ENCODE measurements around the gene SH3GL3.

Gene SH3GL3

DNA sequence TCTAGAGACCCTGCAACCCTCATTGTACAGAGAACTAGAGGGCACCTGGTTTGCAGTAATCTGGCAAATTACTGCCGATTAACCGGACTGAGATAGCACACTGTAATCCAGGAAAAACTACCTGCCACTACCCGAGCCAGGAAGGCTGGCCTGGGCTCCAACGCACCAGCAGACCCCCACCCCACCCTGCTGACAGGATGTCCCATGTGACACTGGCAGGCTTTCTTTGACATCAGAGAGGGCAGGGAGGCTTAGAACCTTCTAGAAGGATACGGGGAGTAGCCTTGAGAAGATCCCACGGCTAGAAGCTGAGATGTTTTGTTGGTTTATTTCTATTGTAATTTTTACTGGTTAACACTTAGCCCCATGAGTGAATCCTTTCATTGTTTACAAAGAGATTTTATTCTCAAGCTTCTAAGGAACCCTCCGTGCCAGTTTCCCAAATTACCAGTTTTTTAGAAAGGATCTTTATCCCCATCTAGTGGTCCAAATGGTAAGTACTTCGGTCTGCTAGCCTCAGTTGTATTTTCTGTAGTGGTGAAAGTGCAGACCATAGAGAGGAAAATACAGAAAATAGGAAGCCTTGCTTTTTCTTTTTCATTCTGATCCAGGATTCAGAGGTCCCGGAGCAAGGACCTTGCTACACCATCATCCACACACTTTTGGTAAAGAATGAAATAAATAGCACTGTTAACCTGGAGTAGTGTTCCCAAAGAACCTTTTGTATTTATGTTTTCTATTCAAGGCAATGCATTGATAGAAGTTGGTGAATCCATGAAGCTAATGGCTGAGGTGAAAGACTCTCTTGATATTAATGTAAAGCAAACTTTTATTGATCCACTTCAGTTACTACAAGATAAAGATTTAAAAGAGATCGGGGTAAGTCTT is 124.9 kb downstream of the SH3GL3 start:
- peak in 1 of 2 experiments; percentile 31 for DNase-seq

DNA sequence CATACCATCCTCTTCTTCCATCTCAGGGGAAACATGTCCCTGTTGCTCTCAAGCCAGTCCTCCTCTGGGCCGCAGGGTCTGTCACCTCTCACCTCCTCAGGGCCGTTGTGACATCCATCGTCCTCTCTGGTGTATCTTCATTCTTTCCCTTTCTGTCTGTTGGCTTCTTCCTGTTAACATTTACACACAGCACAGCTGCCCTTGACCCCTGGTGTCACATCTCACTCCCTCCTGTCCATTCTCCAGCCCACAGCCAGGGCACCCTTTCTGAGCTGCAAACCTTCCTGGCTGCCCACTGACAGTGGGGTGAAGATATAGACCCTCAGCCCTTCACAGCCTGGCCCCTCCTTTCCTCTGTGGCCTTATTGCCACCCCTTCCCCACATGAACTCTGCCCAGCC is 127.2 kb downstream of the SH3GL3 start:
- no peak for DNase-seq

DNA sequence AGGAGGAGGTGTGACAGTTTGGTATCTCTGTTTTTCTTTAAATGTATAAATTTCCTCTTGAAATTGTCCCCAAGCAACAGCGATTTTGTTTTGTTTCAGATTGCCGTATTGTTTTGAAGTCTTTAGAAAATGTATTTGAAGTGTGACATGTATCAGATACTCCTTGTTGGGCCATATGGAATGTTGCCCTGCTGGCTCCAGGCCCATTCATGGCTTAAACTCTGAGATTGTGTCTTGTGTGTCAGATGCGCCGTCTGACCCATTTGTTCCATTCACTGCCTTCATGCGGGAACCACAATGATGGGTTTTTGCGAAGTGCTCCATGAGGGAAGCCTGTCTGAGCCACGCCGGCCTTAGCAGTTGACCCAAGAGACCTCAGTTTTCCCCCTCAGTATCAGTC is 131.6 kb downstream of the SH3GL3 start:
- DNase-seq, result peak in 1 of 2 experiments; percentile 13

DNA sequence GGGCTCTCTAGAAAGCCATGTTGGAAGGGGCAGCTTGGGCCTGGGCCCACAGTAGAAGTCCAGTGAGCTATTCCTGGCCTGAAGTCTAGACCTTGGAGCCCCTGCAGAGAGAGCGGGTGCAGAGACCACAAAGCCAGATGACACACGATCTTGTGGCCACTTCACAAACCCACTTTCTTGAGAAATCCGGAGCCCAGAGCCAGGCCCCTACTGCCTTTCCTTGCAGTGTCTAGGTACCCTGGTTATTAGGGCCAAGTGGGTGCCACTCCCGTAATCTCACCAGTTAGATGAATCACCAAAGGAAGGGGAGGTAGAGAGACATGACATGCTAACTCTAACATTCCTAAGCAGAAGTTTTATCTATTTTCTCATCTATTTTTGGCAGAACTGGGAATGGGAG is 134.2 kb downstream of the SH3GL3 start:
- no peak for DNase-seq

DNA sequence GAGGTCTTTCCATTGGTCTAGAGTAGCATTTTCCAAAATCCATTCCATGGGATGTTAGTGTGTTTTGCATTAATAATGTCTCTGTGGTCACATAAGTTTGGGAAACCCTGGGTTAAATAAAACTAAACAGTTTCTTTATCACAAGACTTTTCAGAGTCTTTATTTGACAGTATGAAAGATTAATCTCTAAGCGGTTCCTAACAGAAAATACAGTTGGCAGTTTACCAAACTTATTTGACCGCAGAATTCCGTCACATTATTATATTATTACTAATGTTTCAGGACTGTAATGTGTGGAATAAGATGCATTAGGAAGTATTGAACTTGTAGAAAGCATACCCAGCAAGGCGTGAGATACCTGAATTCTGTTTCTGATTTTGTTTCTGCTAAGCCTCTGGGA is 135.2 kb downstream of the SH3GL3 start:
- no peak for DNase-seq

DNA sequence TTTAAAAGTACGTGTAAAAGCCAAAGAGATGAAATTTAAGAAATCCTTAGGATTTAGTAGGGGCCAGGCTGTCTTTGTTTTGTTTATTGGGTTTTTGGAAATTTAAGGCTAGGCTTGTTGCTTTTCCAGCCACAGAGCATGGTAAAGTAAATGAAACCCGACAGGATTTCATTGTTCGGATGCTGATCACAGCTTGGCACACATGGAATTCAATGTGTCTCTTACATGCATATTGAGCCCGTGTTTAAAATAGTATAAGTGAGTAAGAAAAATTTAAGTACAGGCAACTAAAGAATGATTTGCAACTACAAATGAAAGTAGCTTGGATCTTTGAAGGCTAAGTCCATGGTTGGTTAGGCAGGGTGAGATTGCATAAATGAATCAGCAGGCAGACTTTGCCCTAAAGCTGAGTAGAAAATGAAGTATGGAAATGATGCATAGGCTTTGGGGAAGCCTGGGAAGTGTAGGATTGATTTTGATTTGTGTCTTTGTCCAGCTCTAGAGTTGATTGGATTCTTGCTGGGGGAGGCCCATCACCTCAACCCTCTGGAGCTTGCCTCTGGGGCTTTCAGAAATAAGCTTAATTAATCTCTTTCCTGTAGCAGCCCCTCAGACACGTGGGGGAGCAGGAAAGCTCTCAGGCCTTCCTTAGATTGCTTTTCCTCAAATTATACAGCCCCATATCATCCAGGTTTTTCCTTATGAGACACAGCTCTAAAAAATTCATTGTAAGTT is 138.6 kb downstream of the SH3GL3 start:
- DNase-seq, result no peak

DNA sequence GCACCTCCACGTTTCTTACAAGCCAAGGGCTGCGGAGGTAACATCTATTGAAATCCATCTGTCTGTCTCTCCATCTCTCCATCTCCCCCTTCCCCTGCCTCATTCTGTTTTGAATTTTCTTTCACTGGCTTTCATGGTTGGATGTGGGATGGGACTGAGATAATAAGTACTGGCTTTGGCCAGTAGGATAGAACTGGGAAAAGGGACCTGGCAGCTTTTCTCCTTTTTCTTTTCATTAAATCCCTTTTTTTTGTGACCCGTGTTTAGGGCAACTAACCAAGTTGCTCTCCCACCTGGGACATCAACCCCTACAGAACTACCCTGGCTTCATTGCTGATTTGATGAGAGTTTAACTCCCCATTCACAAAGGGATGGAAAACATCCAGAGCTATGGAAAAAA is 139.9 kb downstream of the SH3GL3 start:
- DNase-seq, result no peak

DNA sequence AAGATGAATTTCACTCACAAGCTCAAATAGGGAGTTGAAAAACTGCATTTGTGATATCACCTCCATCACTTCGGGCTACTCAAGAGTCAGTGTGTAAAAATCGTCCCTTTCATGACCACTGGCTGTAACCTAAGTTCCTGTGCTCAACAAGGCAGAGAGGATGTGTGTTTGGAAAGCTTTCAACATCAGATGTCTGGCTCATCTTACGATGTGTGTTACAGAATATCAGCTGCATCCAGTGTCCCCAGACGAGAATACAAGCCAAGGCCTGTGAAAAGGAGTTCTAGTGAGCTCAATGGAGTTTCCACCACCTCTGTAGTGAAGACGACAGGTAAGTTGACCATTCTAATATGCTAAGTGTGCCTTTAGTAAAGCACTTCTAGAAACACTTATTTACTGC is 141.3 kb downstream of the SH3GL3 start:
- DNase-seq, result no peak

DNA sequence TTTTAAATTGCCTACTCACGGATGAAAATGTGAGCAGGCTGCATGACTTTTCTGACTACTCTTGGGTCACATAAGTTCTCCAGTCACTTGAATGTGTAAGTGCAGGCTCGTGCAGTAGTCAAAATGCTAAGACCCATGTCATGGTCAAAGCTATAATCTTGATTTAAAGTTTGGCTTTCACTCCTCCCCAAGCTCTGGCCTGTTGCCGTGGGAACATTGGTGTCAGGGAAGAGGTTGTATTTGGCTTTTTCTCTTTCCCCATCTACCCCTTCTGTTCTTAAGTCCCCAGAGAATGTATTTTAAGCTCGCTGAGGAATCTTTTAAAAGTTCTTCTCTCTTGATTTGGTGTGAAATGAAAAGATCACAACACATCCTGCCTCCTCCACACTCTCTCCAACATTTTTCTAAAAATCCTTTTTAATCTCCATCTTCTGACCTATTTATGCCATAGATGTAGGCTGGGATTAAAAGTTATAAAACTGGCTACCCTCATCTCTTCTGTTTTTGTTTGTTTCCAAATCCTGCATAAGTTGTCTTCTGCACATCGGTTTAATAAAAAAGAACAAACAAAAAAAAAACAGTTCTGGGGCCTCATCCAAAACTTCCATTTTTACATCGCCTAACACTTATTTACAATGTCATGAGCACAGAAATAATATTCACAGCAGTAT is 145.4 kb downstream of the SH3GL3 start:
- no peak for DNase-seq

DNA sequence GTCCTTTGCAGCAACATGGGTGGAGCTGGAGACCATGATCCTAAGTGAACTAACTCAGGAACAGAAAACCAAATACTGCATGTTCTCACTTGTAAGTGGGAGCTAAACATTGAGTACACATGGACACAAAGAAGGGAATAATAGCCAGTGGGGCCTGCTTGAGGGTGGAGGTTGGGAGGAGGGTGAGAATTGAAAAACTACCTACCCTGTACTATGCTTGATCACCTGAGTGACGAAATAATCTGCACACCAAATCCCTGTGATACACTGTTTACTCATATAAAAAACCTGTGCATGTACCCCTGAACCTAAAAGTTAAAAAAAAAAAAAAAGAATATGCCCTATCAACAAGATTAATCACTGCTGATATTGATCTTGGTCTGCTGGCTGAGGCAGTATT is 148.1 kb downstream of the SH3GL3 start:
- no peak for DNase-seq

DNA sequence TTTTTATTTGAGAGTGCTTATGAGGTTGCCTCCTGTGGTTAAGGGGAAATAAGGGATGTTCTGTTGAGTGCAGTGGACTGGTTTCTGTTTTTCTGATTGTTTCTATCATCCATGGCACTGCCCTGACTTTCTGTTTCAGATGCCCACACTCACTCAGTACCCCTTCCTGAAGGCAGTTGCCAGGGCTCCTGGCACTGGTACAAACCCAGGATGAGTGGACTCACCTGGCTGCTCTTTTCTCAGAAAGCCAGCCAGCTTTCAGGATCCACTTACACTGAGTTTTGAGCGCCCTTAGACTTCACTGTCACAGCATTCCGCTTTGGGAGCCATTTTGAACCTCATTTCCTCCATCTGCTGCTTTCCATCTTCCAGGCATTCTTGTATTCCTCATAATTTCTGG is 150.9 kb downstream of the SH3GL3 start:
- no peak for DNase-seq

DNA sequence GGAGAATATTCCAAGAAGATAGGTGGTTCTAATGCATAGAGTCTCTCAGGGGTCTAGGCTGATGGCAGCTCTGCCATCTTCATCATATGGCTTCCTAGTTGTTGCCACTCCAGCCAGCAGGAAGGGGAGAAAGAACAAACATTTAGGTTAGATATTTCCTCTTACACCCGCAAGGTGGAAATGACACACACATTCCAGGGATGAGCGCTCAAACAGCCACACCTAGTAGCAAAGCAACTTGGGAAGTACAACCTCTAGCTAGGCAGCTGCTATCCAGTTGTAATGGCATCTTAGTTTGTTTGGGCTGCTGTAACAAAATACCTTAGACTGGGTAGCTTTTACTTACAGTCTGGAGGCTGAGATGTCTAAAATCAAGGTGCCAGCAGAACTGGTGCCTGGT is 154.9 kb downstream of the SH3GL3 start:
- no peak for DNase-seq

DNA sequence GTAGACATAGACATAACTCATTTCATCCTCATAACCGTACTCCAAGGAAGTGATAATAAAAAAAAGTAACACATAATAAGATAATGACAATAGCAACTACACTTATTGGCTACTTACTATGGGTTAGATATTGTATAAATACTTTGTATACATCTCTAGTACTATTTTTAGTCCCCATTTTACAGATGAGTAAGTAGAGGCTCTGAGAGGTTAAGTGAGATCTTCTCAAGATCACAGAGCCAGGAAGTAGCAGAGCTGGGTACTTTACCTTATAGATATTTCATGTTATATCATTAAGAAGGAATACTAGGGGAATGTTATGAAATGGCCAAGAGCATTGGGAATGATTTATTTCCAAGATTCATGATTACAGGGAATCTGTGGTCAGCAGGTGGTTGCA is 157.4 kb downstream of the SH3GL3 start:
- no peak for DNase-seq

DNA sequence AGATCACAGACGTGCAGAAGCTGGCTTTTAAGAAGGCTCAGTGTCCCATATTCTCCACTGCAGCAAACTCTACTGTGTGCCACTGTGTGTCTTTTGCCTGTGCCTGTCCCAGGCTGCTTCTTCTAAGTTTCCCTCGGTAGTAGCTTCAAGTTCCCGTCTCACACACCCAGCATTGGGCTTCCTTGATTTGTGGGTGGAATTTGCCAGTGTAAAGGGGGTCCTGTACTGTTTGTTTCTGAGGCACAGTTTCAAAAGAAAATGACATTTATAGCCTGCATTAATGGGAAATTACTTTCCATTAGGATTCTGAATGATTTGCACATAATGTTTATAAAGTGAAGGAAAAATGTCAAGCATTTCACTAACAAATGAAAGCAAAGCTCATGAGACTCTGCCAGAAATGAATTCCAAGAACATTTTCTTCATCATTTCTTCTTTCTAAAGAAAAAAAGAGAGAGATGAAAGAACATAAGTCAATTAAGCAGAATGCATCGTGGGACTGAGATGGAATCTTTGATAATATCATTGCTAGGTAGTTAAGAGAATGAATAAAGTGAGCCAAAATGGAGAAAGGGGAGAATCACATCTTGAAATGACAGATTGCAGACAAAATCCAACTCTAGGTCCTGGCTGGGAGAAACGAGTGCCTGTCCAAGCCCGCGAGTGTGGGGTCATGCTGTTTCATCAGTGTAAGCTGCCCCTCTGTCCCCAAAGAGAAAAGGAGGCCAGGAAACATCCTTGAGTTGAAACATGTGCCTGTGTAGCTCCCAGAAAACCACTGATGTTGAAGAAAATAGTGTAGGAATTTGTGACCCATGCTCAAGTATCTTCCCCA is 158.2 kb downstream of the SH3GL3 start:
- DNase-seq, result no peak

DNA sequence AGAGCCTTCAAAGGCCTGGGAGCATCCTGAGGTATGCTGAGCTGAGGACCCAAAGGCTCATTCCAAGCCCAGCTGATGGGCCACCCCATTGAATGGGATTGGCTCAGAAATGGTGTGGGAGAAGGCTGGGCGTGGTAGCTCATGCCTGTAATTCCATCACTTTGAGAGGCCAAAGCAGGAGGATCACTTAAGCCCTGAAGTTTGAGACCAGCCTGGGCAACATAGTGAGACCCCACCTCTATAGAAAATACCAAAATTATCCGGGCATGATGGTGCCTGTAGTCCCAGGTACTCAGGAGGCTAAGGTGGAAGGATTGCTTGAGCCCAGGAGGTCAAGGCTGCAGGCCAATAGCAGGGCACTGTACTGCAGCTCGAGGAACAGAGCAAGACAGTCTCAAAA is 163.0 kb downstream of the SH3GL3 start:
- DNase-seq, result no peak

DNA sequence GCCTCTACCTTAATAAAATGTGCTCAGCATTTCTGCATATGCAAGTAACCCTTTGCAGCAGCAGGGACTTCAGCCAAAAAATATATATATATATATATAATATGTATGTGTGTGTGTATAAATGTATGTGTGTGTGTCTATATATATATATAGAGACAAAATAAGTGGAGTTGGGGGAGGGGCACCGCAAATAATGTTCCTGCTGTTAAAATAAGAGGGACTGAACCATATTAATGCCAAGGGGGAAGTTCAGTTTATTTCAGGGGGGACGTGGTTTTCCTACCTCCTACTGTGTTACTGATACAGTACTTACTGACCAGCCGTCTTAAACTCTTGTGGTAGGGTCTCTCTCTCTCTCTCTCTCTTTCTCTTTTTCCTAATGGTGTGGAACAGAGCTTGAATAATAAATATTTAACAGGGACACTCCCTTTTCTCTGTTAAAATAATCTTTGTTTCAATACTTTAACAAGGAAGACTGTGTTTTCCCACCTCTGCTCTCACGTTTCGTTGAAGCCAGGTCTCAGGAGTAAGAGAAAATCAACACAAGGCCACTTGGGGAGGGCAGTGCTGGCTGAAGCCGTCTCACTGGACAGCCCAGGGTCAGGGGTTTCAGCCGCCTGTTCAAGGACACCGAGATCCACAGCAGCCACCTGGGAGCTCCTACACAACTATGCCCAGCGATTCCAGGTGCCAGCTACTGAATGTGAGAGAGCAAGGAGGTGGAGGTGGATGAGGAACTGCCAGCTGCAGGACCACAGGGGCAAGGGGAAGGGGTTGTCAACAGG is 164.0 kb downstream of the SH3GL3 start:
- DNase-seq, result no peak

DNA sequence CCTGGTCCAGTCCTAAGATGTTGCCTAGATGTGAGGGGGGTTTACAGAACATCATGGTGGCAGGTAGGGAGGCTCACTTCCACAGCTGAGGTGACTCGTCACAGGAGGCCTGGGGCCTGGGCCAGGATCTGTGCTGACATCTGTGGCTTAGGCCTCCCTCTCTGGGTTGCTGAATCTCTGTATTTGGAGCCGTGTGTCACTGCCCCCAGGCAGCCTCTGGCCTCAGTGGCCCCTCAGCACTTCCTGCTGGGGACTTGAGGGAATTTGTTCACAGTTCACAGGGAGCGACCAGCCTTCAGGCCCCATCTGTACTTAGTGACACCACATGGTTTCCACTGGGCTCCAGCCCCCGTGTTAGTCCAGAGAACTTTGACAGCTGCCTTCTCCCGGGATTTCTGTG is 165.1 kb downstream of the SH3GL3 start:
- DNase-seq, result no peak

DNA sequence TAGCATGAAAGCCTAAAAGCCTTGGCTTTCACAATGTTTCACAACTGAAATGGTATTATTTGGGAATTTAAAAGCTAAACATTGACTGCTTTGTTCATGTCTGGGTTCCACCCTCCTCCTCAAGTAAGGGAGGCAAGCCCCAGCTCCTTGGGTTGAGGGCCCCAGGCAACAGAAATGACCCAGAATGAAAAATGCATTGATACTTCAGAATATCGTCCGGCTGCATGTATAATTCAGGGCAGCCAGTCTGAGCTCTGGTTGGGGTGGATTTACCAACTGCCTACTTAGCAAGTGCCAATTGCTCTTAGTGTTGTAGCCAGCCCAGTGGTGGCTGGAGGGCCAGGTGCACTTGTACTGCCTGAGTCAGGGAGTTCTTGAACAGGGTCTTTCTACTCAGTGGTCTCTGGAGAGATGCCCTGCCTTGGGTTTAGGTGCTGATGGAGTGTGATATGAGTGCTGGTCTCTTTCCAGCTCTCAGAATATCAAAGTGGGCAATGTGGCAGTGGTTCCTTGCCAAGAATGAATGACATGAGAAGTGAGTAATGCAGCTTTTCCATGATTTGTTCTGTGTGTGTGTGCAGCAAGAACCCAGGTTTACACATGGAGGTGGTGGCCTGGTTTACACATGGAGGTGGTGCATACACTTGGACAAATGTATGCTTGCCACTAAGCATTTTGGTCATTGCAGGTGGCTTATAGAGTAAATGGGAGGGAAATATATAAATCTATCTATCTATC is 165.9 kb downstream of the SH3GL3 start:
- DNase-seq, result no peak

DNA sequence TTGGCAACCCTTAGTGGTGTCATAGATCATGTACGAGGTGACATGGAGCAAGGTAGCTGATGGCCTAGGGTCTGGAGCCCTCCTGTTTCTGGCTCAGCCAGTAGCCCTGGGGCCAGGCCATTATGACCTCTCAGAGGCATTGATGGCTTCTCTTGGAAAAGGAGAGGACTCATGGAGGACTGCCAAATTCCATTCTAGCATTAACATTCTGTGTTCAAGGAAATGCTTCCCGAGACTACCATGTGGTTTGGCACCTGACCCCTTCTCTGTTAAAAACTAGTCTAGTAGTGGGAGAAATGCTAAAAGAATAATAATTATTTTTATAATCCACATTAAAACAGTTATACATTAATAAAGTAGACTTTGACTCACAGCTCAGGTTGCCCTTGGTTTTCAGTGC is 166.6 kb downstream of the SH3GL3 start:
- DNase-seq, result no peak

DNA sequence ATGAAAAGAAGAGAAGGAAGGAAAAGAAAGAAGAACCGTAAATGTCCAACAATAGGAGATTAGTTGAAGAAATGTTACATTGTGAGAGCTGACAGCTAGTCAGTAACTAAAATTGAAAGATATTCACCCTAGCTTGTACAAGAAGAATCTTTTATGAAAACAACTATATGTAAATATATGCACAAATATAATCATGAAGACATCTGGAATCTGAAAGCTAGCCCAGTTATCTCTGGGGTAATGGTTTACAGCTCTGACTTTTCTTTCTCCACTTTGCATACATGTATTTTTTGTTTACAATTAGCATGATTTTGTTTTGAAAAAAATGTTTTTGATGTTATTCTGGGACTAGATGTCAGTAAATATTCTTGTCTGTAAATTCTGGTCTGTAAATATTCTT is 169.7 kb downstream of the SH3GL3 start:
- DNase-seq, result no peak

DNA sequence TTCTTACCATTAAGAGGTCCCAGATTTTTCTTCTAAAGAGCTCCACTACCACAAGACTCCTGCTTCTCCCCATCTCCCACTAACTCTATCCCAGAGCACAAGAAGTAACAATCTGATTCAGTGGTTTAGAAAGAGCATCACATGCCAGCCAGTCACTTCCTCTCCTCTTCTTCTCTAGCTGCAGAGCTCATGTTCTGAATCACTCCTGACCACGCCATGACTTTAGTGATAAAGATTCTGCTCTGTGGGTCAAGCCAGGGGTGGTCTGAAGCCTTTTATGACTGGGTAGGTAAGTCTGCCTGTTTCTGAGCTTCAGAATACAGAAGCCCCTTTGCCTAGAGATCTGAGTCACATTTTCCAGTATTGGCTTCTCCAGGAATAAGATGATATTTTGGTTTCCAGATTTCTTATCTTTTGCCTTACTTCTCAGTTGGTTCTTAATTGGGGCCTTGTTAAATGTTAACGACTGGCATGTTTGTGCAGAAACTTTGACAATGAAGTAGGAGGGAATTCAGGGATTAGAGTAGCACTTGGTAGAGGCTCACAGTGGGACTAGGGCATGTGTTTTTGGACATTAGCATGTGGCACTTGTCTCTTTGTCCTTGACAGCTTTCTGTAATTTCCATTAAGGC is 179.1 kb downstream of the SH3GL3 start:
- DNase-seq, result no peak
